T-helper 22 cell (primary cell): Measurements from ENCODE around the gene RTL9.

ENCODE experiments used
- DNase-seq: peaks from one replicate; pipeline ENCODE4 v3.0.0-alpha.2; 2020; ENCODE audit warnings: low read depth

RTL9 gene

DNA sequence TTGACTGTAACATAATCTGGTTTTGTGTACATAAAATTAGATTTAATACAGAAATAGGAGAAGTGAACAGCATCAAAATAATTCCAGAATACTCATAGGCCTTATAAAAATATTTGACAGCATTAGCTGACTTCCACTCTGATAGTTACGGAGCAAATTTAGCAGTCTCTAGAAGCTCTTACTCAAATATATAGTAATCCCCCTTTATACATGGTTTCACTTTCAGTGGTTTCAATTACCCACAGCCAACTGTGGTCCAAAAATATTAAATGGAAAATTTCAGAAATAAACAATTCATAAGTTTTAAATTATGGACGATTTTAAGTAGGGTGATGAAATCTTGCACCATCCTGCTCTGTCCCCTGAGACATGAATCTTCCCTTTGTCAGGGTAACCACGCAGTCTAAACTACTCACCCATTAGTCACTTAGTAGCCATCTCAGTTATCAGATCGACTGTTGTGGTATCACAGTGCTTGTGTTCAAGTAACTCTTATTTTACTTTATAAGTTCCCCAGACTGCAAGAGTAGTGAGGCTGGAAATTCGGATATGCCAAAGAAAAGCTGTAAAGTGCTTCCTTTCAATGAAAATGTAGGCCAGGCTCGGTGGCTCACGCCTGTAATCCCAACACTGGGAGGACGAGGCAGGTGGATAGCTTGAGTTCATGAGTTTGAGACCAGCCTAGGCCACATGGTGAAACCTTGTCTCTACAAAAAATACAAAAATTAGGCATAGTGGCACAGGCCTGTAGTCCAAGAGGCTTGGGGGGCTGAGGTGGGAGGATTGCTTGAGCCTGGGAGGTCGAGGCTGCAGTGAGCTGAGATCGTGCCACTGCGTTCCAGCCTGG is 17.2 kb upstream of the RTL9 start:
- DNase-seq, result no peak

GRCh38 chrX:110346681-110347080 is 12.0 kb upstream of the RTL9 start:
- no peak for DNase-seq

DNA sequence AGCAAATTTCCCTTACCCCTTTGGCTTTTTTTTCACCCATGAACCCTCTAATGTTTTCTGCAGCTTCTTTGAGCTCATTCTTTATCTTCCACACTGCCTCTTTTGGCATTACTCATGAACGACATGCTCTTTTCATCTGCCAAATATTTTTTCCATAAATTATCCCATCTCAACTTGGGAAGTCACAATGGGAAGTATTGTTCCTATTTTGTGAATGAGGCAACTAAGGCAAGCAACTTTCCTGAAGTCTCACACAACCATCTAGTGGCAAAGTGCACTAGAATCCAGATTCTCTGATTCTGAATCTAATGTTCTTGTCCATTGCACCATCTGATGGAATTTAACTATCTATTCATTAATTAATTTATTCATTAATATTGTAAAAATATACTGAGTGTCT is 625 bp downstream of the RTL9 start:
- no peak for DNase-seq

DNA sequence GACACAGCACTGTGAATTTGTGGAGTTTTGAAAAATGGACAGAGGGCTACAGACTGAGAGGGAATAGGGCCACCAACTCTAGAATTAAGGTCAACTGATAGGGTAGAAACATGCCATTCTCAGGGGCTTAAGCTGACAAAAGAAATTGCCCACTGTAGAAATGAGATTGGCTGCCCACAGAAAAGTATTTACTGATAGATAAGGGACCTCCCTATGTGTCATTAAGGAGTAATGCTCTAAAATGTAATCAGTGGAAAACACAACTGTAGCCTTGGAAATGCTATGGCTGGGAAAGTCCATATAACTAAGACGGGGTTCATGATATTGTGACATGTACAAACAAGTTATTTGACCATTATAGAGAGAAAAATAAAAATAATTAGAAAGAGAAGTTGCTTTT is 4.6 kb downstream of the RTL9 start:
- no peak for DNase-seq

DNA sequence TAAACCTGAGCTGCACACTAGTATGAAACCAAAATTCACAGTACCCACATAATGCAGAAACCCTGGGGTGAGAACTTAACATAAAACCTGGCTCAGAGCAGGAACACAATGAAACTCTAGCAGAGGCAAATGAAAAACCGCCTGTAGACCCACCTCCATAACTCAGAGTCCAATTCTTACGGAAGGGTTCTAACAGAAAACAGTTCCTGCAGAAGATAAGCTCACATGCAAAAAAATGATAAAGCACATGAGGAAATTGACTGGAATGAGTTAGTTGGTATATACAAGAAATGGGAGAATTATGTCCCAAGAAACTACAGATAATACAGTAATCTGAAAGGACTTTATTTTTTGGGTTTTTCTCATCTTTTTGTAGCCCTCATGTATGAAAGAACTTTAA is 14.7 kb downstream of the RTL9 start:
- DNase-seq, result no peak

DNA sequence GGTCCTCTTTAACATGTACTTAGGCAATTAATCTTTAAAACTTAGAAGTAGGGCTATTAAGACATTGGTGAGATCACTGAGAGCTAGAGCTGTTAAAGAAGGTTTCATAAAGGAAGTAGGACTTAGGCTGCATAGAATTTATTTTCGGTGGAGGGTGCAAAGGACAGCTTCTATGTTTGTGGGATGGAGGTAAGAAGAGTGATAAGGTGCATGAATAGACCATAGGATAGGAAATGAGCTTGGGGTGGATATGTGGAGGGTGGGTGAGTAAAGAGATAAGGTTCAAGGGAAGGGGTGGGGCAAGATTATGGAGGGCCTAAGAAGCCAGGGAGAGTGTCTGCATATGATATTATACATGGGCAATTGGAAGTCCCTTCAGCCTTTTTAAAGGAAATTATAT is 15.9 kb downstream of the RTL9 start:
- DNase-seq, result no peak

GRCh38 chrX:110381216-110381615 is 22.6 kb downstream of the RTL9 start:
- no peak for DNase-seq

GRCh38 chrX:110383414-110383813 is 24.8 kb downstream of the RTL9 start:
- no peak for DNase-seq

- no peak for DNase-seq
Measured at GRCh38 chrX:110384490-110384889, 25.8 kb downstream of the RTL9 start.

DNA sequence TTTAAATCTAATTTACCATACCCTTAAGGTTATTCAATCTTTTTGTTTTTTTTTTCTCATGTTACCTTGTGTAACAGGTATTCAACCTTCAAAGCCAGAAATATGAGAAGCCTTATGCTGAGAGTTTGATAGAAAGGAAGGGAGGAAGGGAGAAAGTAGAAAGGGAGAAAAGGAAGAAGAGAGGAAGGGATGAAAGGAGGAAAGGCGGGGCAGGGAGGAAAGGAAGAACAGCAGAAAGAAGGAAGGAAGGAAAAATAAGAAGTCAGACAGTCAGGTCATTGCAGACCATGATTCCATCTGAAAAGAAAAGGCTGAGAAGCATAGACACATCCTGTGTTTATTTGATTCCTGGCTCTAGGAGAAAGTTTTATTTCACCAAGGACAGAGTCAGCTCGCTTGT is 30.9 kb downstream of the RTL9 start:
- no peak for DNase-seq

DNA sequence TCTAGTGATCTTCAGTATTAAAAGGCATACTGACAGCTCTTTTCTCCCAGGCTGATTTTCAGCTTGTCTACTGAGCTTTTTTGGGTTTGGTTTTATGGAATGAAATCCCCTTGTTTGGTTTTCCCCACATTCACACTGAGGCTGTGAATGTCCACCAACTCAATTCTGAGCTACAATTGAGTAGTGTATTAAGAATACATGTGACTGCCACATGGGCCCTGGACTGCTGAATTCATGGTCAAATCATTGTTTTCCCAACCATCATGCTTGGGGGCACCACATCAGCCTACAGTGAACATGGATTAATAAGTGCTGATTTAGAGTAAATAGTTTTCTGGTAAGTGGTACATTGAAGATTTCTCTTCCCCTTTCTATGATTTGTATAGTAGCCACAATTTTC is 32.4 kb downstream of the RTL9 start:
- DNase-seq, result no peak

GRCh38 chrX:110394651-110395050 is 36.0 kb downstream of the RTL9 start:
- DNase-seq, result no peak

GRCh38 chrX:110395877-110396276 is 37.2 kb downstream of the RTL9 start:
- no peak for DNase-seq

DNA sequence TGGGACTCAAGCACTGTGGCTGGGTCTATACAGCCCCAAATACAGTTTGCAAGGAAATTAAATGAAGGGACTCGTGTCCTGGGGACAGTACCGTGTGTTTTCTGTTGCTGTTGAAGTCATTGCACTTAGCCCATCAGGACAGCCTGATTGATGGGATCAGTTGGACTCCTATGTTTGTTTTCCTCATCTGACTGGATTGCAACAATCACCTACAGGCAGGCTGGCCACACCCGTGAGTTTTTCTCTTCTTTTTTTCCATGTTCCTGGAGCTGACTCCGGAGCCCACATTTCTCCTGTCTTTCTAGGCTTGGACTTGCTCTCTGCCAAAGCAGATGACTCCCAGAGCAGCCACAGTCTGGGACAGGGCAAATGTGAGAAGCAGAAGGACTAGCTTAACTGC is 38.1 kb downstream of the RTL9 start:
- no peak for DNase-seq

- no peak for DNase-seq
Measured at GRCh38 chrX:110397339-110397738, 38.7 kb downstream of the RTL9 start.

GRCh38 chrX:110397904-110398303 is 39.3 kb downstream of the RTL9 start:
- DNase-seq, result no peak

DNA sequence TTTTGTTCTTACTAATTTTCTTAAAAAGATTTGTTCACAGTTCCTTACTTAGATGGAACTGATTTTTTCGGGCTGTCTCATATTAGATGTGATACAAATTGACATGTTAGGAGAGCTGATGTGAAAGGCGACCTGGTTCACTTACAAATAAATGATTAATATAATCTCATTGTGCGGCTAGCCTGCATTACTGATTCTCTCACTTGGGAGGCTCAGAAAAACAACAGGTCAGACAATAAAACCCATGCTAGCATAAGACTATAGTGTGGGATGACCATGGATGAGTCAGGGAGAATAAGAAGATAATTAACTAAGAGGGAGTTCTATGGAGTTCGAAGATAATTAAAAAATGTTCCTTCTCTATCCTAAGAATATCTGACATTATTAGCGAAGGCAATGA is 40.8 kb downstream of the RTL9 start:
- DNase-seq, result no peak

GRCh38 chrX:110399966-110400365 is 41.3 kb downstream of the RTL9 start:
- DNase-seq, result no peak

DNA sequence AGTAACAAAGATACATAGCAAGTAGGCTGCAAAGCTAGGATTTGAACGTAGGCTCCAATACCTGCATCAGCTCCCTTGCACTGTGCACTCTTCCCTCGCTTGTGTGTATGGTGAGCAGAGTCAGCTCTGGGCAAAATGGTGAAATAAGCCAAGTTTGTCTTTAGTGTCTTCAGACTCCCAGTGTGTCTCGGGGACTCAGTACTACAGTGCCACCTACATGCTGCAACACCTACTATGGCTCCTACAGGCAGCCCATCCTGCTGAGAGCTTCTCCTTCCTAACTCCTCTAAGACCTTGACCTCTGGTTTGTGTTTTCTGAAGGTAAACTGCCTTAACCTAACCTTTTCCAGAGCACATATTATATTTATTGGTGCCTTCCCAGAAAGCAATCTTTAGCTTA is 42.5 kb downstream of the RTL9 start:
- no peak for DNase-seq

- DNase-seq, result no peak
Measured at GRCh38 chrX:110402091-110402849, 43.6 kb downstream of the RTL9 start.

DNA sequence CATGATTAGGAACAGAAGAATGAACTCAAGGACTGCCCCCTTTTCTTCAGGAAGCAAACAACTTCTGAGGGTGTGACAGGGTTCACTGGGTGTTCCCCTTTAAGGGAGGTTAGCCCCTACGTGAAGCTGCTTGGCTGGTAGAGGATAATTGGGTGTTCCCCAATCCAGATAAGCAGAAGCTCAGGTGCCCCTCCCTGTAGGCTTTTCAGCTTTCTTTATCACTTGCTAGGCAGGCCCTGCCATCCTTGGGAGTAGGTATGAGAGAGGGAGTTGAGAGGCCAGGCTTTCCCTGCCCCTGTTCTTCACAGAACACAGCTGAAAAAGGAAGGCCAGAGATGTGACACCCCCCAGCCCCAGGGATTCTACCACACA is 44.2 kb downstream of the RTL9 start:
- DNase-seq, result no peak

DNA sequence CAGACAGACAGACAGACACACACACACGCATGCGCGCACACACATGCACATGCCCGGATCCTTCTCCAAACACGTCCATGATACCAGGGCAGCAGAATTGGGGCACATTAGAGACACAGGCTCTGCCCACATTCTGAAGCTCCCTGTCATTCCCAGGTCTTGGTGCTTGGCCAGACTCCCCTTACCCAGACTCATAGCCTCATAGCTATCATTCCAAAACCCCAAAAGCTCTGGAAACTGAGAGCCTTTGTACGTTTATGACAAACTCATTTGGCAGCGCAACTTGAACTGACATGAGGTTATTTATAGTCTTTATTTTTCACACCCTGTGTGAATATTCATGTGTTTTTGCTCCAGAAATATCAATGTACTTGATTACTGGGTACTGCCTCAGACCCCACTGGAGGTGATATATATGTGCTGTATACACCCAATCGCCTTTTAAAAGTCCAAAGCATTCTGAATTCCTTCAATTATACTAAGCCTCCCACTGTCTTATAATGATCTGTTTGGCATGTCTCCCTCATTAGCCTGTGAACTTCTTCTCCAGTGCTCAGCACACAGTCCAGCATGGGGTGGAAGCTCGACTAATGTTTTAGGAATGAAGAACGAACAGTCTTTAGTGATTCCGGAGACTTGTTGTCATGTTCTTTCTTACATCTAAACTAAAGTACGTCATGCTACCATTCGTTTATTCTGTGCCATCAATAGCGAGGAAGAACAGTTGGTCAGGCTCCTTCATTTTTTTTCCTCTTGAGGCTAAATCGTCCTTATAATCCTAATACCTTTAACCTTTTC is 45.0 kb downstream of the RTL9 start:
- DNase-seq, result no peak

GRCh38 chrX:110404376-110404775 is 45.7 kb downstream of the RTL9 start:
- no peak for DNase-seq
